ENCODE measurements around the gene DAB2IP.

DAB2IP gene

GRCh38 chr9:121651295-121652020 lies at the start of gene DAB2IP:
DAB2IP (plus strand) TSS chr9:121651634; CDS start chr9:121651776, 142 bp downstream.
- Histone ChIP-seq H3K27ac (peak within 1 kb of the TSS; percentile 13 to 72), H3K4me3 (peak within 1 kb of the TSS; percentile 77)
- DNase-seq (ENCODE audit: low spot score), result no peak
- TF ChIP-seq CTCF (IDR thresholded peaks at IDR 0.05), result no peak

- no peak overlapping the region for H3K4me3 ChIP-seq
- H3K27ac ChIP-seq, result no peak overlapping the region
- no peak for DNase-seq (ENCODE audit: low spot score)
- no peak for TF ChIP-seq CTCF (IDR thresholded peaks at IDR 0.05)
Observed at GRCh38 chr9:121603028-121603427, 48.4 kb upstream of the DAB2IP start.

- no peak overlapping the region for H3K4me3 ChIP-seq
- no peak for TF ChIP-seq CTCF (IDR thresholded peaks at IDR 0.05)
- H3K27ac ChIP-seq, result no peak overlapping the region
- DNase-seq (ENCODE audit: low spot score), result no peak
Observed at GRCh38 chr9:121604242-121604641, 47.2 kb upstream of the DAB2IP start.

- Histone ChIP-seq H3K27ac (no peak overlapping the region), H3K4me3 (no peak overlapping the region)
- TF ChIP-seq CTCF (IDR thresholded peaks at IDR 0.05), result no peak
- DNase-seq (ENCODE audit: low spot score), result no peak
Observed at GRCh38 chr9:121604654-121605053, 46.8 kb upstream of the DAB2IP start.

GRCh38 chr9:121607434-121608167 lies 43.8 kb upstream of the DAB2IP start:
- no peak for TF ChIP-seq CTCF (IDR thresholded peaks at IDR 0.05)
- H3K27ac ChIP-seq, result peak overlapping the region; percentile 28 to 48
- no peak for DNase-seq (ENCODE audit: low spot score)
- peak overlapping the region; percentile 29 for H3K4me3 ChIP-seq

GRCh38 chr9:121608168-121608853 lies 43.1 kb upstream of the DAB2IP start:
- peak overlapping the region; percentile 29 for H3K4me3 ChIP-seq
- no peak for DNase-seq (ENCODE audit: low spot score)
- peak overlapping the region; percentile 28 to 48 for H3K27ac ChIP-seq
- TF ChIP-seq CTCF (IDR thresholded peaks at IDR 0.05), result no peak

Data from coronary artery (tissue), 2 donors.